ENCODE results near the gene OR10A5. TPM values are rescaled to one million over a fixed set of nuclear protein-coding genes. Genes with fewer than 3 reads are reported as not detected.

The OR10A5 gene
- total RNA-seq, 1 experiment from 2014 or later = not detected

- Histone ChIP-seq H4K20me1 (ENCODE audit: control insufficient read depth, insufficient read depth, insufficient read length) (no peaks in the 10 kb centered on the region), H3K9ac (ENCODE audit: extremely low read depth, insufficient read length, low read length) (no peak within 1 kb of the TSS), H2BK15ac (ENCODE audit: low read depth, low read length) (no peak within 1 kb of the TSS), H3K18ac (ENCODE audit: insufficient read length, low read depth, low read length) (no peak within 1 kb of the TSS), H3K23ac (ENCODE audit: insufficient read length, low read depth, low read length) (no peak within 1 kb of the TSS), H3K14ac (ENCODE audit: insufficient read depth, low read length) (no peak within 1 kb of the TSS), H2AFZ (ENCODE audit: low read length) (no peak within 1 kb of the TSS), H2BK20ac (ENCODE audit: low read depth, low read length, poor library complexity, severe bottlenecking) (no peak within 1 kb of the TSS), H3K4me2 (ENCODE audit: insufficient read depth, insufficient read length, low read length) (no peak within 1 kb of the TSS), H3K56ac (ENCODE audit: insufficient read length, low read depth, low read length) (no peak within 1 kb of the TSS), H3K23me2 (ENCODE audit: insufficient read length, low read depth, low read length, poor library complexity, severe bottlenecking) (no peaks in the 10 kb centered on the region), H2AK5ac (ENCODE audit: insufficient read length, low read length) (no peak within 1 kb of the TSS), H3K4me1 (ENCODE audit: insufficient read depth, low read length) (no peaks in the 10 kb centered on the region), H3K9me3 (ENCODE audit: control insufficient read depth, low read depth, low read length) (no peaks in the 10 kb centered on the region), H3K27ac (ENCODE audit: insufficient read length, low read depth, low read length) (no peak within 1 kb of the TSS), H3K79me2 (ENCODE audit: insufficient read depth, low read length) (no peaks in the 10 kb centered on the region), H3T11ph (ENCODE audit: low read length) (no peak within 1 kb of the TSS), H2BK5ac (ENCODE audit: insufficient read length, low read length) (no peak within 1 kb of the TSS), H4K8ac (replicated peaks; ENCODE audit: insufficient read length, low read depth, low read length) (no peak within 1 kb of the TSS), H3K27me3 (ENCODE audit: insufficient read depth, low read length) (no peaks in the 10 kb centered on the region), H3K79me1 (ENCODE audit: insufficient read depth, low read depth, low read length, poor library complexity, severe bottlenecking) (no peaks in the 10 kb centered on the region), H2BK12ac (ENCODE audit: insufficient read length, low read depth, low read length) (no peak within 1 kb of the TSS), H4K91ac (ENCODE audit: insufficient read length, low read depth, low read length) (no peak within 1 kb of the TSS), H3K4ac (ENCODE audit: low read depth, low read length) (no peak within 1 kb of the TSS), H4K5ac (ENCODE audit: insufficient read length, low read depth, low read length) (no peak within 1 kb of the TSS), H2BK120ac (ENCODE audit: low read depth, low read length, poor library complexity, severe bottlenecking) (no peak within 1 kb of the TSS)
- Mint-ChIP-seq H3K27ac (no peak within 1 kb of the TSS; a peak in 1 of 7 replicates), H3K9me3 (peaks cover 7 to 12% of the 10 kb centered on the region in 2 experiments), H3K4me3 (no peak within 1 kb of the TSS), H3K4me1 (peaks cover 6 to 12% of the 10 kb centered on the region in 2 experiments), H3K36me3 (ENCODE audit: insufficient read depth in 1 of 3, low read depth in 3 of 3) (peaks cover 0 to 12% (median 12%) of the 10 kb centered on the region in 3 experiments; a peak in 6 of 7 replicates), H3K27me3 (ENCODE audit: low read depth) (no peaks in the 10 kb centered on the region; the same call in 1 of the 2 replicates)
- no CpG with 5 or more reads among the region's 1 CpG for WGBS (ENCODE audit: extremely low coverage, insufficient read length, low lambda C conversion rate)
- peak; percentile 31 for DNase-seq
- TF ChIP-seq CTCF (conservative IDR thresholded peaks at IDR 0.05) = 0 out of 3 replicates have a peak, but pooled peaks have one; percentile 9
These were observed 17.5 kb downstream of the OR10A5 start, which contains the start of gene OR10A2 for GRCh38 chr11:6862961-6863360. Gene OR10A2, plus strand, starts transcription at chr11:6863057. Its CDS starts 6,698 bp downstream, at chr11:6869755.

Measured in H9 (cell line).